NCI-H774 (cell line): ENCODE results near the gene PTPRH.
"Not testable (repeated sequence)": the region's sequence is repeated elsewhere in the genome, so short reads cannot be mapped to it uniquely, and the experiment has no call there.

Experiments
- DNase-seq: peaks from one replicate; lab custom pipeline; 2025; lab: John Stamatoyannopoulos, UW

The PTPRH gene

DNA sequence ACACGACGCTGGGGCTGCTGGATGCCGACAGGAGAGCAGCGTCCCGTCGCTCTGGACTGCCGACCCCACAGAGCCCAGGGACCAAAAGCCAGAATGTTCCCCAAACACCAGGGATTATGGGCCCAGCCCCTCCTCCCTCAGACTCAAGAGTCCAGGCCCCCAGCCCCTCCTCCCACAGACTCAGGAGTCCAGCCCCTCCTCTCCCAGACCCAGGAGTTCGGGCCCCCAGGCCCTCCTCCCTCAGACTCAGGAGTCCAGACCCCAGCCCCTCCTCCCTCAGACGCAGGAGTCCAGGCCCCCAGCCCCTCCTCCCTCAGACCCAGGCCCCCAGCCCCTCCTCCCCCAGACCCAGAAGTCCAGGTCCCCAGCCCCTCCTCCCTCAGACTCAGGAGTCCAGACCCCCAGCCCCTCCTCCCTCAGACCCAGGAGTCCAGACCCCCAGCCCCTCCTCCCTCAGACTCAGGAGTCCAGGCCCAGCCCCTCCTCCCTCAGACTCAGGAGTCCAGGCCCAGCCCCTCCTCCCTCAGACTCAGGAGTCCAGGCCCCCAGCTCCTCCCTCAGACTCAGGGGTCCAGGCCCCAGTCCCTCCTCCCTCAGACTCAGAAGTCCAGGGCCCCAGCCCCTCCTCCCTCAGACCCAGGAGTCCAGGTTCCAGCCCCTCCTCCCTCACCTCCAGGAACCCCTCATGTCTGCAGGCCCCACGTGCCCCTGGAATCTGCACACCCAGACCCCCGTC, 15.5 kb upstream of the PTPRH start:
- DNase-seq = not testable (repeated sequence)

DNA sequence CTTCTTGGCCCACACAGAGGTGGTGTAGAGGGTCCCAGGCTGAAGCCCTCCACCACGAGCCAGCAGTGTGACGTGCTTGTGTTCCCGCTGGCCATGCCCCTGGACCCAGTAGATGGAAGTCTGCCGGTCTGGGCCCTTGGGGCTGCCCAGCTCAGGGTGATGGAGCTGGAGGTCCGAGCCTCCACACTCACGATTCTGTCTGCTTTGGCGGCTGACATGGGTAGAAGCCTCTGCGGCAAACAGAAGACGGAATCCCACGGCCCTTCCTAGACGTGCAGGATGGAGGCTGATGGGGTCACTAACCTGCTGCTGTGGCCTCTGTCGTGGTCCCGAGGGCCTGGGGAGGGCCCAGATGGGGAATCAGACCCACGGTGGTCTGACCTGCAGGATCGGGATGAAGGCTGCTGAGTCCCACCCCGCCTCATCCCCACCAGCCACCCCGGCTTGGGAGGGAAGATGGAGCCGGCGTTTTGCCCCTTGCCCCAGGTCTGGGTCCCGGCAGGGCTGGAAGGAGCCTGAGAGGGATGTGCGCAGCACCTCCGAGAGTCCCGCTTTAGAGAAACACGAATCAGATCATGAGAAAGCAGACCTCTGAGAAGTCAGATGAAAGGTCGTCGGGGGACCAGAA, 14.9 kb upstream of the PTPRH start:
- no peak for DNase-seq

DNA sequence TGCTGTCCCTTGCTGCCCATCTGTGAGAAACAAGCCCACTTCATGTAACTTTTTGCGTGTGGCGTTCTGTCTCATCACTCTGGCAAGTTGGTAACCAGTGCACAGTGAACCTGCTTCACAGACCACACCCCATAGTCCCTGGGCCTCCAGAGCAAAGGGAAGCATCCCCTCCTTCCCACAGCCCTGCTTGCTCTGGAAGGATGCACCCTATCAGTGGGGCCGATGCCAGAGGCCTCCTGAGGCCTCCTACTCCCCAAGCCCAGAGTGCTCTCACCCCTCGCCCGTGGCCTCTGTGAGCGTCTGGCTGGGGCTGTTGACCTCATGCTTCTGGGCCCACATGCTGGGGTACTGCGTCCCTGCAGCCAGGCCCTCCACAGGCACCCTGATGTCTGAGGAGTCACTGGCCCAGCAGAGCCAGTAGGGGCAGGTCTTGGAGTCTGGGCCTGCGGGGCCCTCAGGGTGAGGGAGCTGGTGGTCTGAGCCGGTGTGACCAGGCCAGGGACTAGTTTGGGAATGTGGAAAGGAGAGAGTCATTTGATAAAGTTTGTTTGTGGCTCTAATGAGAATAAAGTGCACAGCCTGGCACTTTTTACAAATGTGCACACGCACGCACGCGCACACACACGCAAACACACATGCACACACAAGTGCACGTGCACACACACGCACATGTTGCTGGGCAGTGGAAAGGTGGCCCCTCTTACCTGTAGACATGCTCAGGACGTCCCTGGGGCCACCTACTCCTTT, 14.2 kb upstream of the PTPRH start:
- no peak for DNase-seq

DNA sequence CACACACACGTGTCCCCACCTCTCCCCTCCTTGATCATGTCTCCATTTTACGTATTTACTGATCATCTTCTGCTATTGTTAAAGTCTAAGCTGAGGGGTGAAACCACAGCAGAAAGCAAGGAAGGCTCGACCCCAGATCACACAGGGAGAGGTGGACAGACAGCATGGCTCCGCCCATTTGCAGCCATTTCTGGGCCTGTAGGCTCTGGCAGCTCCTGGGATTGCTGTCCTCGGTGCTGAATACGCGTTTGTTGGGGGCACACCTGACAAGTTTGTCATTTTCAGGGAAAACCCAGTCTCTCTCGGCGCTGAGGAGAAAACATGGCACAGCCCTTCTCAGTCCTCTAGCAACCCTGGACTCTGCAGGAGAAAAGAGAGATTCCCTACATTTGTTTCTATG, 11.2 kb upstream of the PTPRH start:
- DNase-seq = no peak

DNA sequence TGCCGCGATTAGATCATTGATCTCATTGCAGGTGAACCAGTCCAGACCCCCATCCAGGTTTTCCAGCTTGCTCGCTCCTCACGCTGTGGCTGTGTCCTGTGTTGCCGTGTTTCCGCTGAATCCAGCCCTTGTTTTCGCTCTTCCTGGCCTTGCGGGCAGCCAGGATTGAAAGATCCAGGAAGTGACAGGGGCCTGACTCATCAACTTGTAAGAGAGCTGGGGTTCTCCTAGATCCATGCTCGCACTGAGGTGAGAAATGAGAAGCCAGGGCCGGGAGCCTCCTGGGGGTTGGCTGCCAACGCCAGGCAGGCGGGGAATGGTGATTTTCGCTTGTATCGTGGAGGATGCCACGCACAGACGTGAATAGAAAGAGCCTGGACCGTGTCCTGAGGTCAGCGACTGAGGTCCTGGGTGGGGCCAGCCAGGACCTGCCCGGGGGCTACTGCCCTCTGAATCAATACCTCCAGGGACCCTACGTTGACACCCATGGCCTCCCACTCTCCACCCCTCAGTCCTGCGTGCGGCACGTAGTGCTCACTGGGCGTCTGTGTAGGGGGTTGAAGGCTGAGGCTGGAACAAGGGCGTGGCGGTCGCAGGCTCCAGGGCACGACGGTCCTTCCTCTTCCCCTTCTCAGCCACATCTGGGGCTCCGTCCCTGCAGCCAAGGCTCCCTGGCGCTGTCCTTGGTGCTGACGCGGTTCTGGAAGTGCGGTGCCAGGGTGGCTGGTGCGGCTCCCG, 7.3 kb upstream of the PTPRH start:
- DNase-seq = peak; percentile 94

DNA sequence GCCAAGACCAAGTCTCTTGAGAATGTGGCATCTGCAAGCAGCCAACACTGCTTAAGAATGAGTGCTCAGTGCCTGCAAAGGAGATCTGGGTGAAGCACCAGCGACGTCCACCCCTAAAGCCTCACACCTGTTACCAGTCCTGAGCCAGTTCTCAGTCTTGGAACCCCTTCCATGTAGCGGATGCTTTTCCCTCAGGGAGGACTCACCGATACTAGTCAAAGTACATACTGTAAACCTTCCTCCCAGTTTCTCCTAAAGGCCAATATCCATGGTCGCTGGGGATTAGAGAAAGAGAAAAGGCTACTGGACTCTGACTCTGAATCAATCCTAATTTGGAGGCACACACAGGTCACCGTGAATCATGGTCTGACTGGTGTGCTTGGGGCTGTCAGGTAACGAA, 4.2 kb upstream of the PTPRH start:
- no peak for DNase-seq

DNA sequence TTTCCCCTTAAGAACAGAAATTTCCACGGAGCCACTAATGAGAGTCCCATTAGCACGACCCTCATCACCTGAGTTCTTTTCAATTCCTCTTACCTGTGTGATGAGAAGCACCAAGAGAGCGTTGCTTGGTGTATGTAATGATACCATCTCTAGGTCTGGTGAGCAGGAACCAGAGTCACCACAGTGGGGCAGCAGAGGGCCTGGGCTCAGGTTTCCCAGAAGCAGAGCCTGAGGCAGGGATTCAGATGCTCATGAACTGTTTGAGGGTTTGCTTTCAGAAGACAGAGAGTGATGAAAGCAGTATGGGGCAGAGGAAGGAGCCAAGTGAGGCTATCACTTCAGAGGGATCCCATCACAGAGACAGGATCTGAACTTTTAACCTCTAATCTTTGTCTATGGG, 3.1 kb upstream of the PTPRH start:
- DNase-seq = peak; percentile 28

DNA sequence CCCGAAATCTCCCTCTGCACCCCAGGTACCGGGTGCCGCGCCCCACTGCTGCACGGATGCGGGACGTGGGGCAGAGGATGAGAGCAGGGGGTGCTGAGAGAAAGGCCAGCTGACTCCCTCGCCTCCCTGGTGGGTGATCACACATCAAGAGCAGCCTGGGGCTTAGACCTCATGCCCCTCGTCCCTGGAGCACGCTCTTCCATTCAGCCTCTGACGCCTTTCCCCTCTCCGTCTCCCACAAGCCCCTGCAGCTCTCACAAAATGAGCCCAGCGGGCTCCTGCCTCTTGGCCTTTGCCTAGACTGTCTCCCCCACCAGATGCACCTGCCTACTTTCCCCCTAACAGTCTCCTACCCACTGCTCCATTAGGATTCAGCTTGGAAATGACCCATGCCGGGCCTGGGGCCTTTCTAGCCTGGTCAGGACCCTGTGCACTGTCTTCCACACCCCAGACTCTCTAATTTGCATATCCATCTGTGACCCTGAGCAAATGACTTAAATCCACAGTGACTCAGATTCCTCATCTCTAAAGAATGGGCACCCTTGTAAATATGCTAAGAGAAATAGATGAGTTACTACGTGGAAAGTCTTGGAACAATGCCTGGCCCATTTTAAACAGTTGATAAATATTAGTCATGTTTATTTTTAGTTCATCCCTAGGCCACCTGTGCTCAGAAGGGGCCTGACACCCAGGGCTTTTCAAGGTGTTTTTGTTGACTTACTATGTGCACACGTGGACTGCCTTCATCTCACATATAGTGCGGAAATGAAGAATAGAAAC, 582 bp upstream of the PTPRH start:
- peak; percentile 89 for DNase-seq

DNA sequence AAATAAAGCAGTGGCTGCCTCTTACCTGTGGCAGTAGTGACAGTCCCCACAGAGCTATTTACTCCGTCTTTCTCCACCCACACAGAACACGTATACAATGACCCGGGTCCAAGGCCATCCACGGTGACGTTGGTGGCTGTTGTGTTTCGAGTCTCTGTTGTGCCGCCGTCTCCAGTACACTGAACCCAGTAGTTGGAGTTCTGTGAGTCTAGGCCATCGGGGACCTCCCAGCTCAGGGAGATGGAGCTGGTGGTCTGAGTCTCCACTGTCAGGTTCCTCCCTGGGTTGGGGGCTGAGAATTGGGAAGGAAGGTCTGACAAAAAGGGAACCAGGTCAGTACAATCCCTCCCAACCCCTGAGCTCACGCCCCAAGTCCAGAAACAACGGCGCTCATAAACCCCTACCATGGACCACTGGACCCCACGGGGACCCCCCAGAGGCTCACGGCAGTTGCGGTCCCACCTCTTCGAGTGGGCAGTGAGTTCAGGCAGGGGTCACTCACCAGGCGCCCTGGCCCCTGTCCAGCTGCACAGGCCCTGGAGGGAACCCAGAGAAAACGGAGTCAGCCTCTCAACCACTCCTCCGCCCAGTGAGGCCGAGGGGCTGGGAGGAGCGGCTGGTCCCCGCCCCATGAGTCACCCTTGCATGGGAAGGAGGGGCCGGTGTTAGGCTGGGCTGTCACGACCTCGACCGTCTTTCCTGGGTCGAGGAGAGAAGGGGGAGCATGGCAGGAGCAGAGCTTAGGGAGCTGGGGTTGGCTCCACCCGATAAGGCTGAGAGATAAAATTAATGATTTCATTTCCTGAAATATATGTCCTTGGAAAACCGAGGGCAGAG, 2.4 kb downstream of the PTPRH start:
- DNase-seq = peak; percentile 67

DNA sequence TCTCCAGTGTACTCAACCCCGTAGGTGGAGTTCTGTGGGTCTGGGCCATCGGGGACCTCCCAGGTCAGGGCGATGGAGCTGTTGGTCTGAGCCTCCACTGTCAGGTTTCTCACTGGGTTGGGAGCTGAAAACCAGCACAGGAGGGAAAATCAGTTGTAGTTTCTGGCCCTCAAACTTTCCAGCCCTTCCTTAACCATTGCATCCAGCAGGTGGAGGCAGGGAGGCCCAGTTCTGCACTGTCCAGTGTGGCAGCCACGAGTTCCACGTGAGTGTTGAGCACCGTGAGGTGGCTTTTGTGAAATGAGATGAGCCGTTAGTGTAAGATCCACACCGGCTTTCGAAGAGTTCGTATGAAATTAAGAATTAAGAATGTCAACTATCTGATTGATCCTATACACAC, 7.1 kb downstream of the PTPRH start:
- DNase-seq = not testable (repeated sequence)

DNA sequence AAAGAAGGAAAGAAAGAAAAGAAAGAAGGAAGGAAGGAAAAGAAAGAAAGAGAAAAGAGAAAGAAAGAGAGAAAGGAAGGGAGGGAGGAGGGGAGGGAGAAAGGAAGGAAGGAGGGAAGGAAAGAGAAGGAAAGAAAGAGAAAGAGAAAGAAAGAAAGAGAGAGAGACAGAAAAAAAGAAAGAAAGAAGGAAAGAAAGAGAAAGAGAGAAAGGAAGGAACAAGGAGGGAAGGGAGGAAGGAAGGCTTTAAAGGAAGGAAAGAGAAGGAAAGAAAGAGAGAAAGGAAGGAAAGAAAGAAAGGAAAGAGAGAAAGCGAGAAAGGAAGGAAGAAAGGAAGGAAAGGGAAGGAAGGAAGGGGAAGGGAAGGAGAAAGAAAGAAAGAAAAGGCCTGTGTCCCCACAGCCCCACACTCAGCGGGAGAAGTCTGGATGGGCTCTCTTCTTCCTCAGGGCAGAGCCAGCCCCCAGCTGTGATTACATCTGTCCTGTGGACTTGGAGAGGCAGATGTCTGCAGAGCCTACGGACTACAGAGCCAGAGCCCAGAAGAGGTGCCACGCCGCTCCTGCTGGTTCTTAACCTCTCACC, 9.6 kb downstream of the PTPRH start:
- DNase-seq = no peak

DNA sequence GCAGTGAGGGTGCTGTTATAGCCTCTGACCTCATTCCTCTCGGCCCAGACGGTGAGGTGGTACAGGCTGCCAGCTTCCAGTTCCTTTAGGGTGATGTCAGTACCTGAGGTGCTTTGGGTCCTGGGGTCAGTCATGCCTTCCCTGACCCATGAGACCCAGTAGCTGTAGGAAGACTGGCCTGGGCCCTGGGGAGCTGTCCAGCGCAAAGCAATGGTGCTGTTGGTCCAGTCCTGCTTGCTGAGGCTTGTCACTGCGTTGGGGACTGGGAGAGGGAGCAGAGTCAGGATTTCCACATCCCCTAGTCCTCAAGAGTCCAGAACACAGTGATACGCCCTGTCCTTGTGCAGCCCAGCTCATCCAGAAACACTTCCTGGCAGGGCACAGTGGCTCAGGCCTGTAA, 10.7 kb downstream of the PTPRH start:
- no peak for DNase-seq

DNA sequence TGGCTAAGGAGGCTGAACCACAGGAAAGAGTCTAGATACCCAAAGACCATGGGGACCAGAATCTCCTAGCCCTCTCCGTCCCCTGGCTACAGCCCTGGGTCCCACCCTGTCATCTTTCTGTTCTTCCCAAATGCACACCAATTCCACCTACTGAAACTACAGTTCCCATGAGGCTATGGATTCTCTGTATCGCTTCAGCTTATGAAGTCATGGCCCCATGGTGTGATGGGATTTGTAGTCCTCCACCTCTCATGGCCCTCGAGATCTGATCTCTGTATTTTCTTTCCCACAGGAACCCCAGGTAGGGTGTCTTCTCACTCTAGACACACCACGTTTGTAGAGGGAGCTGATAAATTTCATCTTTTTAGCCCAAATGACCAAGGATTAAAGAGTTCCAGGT, 11.8 kb downstream of the PTPRH start:
- DNase-seq = no peak

DNA sequence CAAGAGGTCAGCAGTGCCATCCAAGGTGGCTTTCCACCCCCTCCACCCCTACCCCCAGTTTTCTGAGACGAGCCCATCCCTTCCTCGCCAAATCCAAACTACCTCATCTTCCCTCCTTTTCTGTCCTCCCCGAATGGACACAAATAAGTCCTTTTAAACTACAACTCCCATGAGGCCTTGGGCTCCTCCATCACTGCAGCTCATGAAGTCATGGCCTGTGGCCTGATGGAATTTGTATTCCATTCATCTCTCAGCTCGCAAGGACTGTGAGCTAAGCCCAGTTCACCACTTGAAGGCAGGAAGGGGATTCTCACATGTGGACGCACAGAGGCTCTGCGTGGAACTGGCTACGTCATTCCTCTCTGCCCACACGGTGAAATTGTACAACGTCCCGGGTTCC, 12.5 kb downstream of the PTPRH start:
- no peak for DNase-seq

DNA sequence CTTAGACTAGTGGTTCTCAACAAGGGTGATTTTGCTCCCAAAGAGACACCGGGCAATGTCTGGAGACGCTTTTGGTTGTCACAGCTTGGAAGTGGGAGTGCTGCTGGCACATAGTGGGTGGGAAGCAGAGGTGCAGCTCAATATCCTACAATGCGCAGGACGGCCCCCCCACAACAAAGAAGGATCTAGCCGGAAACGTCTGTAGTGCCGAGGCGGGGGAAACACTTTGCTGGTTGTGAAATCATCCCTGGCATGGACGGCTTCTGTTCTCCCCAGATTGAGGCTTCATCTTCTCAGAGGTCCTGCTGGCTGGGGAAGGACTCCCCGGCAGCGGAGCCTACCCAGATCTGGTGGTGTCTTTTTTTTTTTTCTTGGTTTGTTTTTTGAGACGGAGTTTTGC, 15.8 kb downstream of the PTPRH start:
- DNase-seq = no peak

DNA sequence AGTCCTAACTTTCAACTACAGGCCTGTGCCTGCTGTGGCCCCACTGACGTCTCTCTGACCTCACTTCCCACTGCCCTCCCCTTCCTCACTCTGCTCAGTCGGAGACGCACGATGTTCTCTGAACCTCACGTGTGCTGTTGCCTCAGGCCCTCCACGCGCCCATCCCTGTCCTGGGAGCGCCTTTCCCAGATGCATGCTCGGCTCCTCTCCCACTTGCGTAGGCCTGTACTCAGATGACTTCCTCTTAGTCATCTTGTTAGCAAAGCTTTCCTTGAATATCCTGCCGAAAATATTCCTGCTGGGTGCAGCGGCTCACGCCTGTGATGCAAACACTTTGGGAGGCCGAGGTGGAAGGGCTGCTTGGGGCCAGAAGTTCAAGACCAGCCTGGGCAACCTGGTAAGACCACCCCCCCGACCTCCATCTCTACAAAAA, 19.9 kb downstream of the PTPRH start:
- no peak for DNase-seq

DNA sequence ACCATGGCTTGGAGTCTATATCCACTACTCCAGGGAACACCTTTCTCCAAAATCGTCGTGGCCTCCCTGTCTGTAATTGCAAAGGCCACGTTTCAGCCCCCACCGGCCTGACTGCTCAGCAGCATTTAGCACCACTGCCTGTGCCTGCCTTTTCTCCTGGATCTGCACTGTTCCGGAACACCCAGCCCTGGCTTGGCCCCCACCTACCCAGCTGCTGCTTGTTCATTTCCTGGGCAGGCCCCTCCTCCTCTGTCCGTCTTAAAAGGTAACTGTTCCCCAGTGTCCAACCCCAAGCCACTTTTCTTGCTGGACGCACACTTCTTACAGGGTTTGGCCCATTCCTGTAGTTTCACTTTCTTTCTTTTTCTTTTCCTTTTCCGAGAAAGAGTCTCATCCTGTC, 20.7 kb downstream of the PTPRH start:
- no peak for DNase-seq

DNA sequence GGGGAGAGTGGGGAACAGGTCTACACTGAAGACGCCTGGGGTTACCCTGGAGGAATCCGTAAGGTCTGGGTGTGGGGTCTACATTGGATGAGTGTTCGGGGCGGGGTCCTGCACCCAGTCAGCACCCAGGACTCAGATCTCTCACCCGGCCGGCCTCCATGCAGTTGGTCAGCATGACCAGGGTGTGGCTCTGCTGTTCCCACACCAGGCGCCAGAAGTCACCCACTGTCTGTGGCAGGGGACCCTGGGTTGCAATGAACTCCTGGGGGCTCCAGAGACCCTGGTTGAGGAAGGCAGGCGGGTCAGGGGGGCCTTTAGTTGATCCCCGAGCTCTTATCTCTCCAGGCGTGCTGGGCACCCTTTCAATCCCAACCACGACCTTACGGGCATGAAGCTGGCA, 23.2 kb downstream of the PTPRH start:
- DNase-seq = no peak

DNA sequence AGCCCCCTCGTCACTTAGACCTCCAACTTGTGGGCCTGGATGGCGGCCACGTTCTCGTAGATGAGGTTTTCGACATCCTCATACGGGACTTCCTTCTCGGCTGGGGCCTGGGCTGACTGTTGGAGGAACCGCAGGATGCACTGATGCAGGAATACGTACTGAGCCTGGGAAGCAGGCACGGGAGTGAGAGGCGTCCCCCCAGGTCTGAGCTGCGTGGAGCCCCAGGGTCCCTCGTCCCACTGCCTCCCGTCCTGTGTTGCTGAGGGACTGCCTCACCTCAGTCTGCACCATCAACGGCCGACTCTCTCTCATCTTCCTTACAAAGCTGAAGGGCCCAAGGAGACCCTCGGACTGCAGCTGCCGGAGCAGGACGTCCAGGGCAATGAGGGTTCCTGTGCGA, 27.6 kb downstream of the PTPRH start:
- no peak for DNase-seq
